Left kidney (tissue), 2 donors: ENCODE data around the gene FHIT. TPM values are rescaled to one million over a fixed set of nuclear protein-coding genes. Genes with fewer than 3 reads are reported as not detected.

Source experiments
- DNase-seq: peaks from one replicate; pipeline ENCODE4 v3.0.0-alpha.2; 2013
- polyA plus RNA-seq: library from polyadenylated mRNA; unstranded; fragments of 120-200 nt; gene quantifications from one replicate; pipeline ENCODE4 v1.2.1, GENCODE V29; 2013; ENCODE audit not compliant: insufficient read length

Gene FHIT
- polyA plus RNA-seq, 1 donor = 25.0 TPM

- DNase-seq = no peak
These were observed 1455.5 kb downstream of the FHIT start for GRCh38 chr3:59795756-59796155.

- no peak for DNase-seq
These were observed 1457.3 kb downstream of the FHIT start for GRCh38 chr3:59793976-59794375.

- DNase-seq = no peak
These were observed 1459.4 kb downstream of the FHIT start for GRCh38 chr3:59791774-59792308.

GRCh38 chr3:59790241-59790640 is 1461.0 kb downstream of the FHIT start:
- no peak for DNase-seq

GRCh38 chr3:59788801-59789200 is 1462.5 kb downstream of the FHIT start:
- DNase-seq = no peak

- DNase-seq = no peak
These were observed 1463.1 kb downstream of the FHIT start for GRCh38 chr3:59788133-59788532.

- no peak for DNase-seq
These were observed 1464.9 kb downstream of the FHIT start for GRCh38 chr3:59786374-59786773.

GRCh38 chr3:59784164-59784563 is 1467.1 kb downstream of the FHIT start:
- no peak for DNase-seq

GRCh38 chr3:59783468-59783988 is 1467.7 kb downstream of the FHIT start:
- no peak for DNase-seq

GRCh38 chr3:59782664-59783063 is 1468.6 kb downstream of the FHIT start:
- DNase-seq = no peak

GRCh38 chr3:59780209-59780608 is 1471.0 kb downstream of the FHIT start:
- DNase-seq = no peak

- no peak for DNase-seq
These were observed 1472.0 kb downstream of the FHIT start for GRCh38 chr3:59779260-59779659.

- no peak for DNase-seq
These were observed 1473.6 kb downstream of the FHIT start for GRCh38 chr3:59777667-59778077.

- DNase-seq = peak; percentile 21
These were observed 1474.2 kb downstream of the FHIT start for GRCh38 chr3:59777066-59777465.

GRCh38 chr3:59775761-59776325 is 1475.4 kb downstream of the FHIT start:
- no peak for DNase-seq

GRCh38 chr3:59775106-59775505 is 1476.1 kb downstream of the FHIT start:
- no peak for DNase-seq

GRCh38 chr3:59774634-59775033 is 1476.6 kb downstream of the FHIT start:
- no peak for DNase-seq

- no peak for DNase-seq
These were observed 1477.3 kb downstream of the FHIT start for GRCh38 chr3:59774000-59774399.

- no peak for DNase-seq
These were observed 1478.5 kb downstream of the FHIT start for GRCh38 chr3:59772416-59773408.

- DNase-seq = peak; percentile 71
These were observed 1479.5 kb downstream of the FHIT start for GRCh38 chr3:59771768-59772181.

GRCh38 chr3:59769127-59769750 is 1482.0 kb downstream of the FHIT start:
- DNase-seq = no peak

GRCh38 chr3:59766200-59766872 is 1484.9 kb downstream of the FHIT start:
- no peak for DNase-seq
